HG03045 (cell line): ENCODE results near the gene LRFN2.

Experiments
- ATAC-seq: cut with Tn5 transposase; IDR thresholded peaks from one replicate; pipeline ENCODE4 v1.9.1; 2021; ENCODE audit warnings: mild to moderate bottlenecking, moderate library complexity; ENCODE audit not compliant: unreplicated experiment

LRFN2 gene

DNA sequence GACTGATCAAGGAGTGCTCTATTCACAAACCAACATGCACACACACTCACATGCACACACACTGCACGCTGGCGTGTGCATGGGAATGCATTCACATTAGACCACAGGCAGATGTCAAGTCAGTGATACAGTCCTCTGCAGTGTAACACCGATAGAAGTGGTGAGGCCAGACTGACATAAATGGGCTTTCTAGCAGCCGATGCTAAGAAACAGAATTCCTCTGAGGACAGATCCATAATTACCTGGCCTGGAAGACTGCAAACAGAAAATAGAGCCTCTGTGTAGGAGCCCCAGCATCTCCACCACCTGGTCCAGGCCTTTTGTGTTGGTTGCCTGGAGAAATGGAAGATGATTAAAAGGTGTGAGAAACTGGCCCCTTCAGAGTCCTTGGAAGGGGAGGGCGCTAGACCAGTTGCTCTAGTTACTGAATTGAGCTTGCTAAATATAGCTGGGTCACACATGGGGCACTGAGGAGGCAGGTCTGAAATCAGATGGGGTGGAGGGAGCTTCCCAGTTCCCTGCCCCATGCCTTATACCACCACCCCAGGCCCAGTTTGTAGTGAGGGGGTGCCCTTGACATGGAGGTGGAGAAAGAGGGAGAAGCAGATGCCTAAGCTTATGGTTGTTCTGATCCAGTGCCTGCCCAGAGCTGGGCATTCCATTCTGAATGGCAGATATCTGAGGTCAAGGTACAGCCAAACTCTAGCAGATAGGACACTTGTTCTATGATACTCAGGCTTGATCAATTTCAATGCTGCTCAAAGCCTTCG is 233.8 kb downstream of the LRFN2 start:
- no peak for ATAC-seq

DNA sequence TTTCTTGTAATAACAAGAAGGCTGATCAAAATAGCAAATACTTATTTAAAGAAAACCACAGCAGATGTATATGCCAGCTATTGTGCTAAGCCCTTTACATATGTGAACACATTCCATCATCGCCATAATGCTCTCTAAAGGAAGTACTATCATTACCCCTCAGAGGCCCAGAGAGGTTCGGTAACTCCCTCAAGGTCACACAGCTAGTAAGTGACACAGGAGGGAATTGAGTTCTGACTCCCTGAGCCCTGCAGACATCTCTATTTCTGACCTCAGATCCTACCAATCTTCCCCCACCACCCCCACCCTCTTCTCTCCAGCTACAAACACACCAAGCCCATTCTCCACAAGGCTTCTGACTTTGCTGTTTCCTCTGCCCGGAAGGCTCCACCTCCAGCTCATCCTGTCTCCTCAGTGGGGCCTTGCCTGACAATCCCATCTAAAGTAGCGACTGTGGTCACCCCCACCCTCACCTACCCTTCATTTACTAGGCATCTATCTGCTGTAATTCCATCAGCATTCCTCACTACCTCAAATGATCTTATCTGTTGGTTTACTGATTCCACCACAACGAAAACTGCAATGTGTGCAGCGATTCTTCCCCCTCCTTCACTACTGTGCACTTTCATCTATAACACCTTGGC is 234.5 kb downstream of the LRFN2 start:
- ATAC-seq: no peak

DNA sequence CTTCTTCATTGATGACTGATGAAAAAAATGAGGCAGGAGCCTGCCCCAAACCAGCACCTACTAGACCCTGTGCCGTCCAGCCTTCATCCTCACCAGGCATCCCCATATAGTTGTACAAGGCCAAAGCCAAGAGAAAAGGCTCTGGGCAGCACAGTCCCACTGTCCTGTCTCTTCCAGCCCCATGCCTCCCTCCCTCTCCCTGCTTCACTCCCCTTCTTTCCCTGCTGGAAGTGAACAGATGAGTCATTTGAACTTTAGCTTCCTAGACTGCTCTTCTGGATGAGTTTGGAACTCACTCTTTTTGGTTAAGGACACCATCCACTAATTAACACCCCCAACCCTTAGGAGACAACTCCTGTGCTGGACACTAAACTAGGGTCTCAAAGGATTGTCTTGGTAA is 235.2 kb downstream of the LRFN2 start:
- ATAC-seq: no peak

DNA sequence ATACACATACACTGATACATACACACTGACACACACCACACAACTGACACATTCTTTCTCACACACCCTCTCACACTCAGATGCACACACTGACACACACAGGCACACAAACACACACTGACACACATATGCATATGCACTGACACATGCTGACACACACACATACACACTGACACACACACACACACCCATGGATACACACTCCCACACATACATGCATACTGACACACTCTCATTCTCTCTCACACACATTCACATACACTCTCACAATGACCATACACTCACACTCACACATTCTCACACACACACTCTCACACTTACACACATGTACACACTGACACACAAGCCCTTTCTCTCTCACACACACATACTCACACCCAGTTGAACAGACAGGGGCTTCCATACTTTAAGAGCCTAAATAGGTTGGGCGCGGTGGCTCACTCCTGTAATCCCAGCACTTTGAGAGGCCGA is 236.4 kb downstream of the LRFN2 start:
- ATAC-seq: no peak

DNA sequence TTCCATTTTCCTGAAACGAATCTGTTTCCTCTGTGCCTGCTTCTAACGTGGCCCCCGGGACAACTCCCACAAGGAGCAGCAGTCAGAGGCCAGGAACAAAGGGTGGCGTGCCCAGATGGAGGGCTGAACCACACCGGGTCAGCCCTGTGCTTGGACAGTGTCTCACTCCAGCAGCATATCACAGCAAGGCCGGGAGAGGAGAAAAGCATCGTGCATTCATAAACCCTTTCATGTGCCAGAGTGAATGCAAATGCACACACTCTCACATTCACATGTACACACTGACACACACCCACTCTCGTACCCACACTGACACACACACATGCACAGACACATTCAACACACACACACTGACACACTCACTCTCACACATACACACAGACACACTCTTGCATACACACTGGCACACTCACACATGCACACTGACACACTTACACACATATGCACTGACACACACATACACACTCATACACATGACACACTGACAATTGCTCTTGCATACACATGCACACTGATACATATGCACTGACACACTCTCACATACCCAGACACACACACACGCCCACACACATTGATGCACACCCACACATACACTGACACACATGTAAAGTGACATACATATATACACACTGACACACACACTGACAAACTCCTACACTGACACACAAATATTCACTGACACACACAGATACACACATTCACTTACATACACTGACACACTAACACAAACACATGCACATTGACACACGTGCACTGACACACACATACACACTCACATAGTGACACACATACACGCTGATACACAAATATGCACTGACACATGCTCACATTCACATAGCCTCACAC is 237.0 kb downstream of the LRFN2 start:
- no peak for ATAC-seq

DNA sequence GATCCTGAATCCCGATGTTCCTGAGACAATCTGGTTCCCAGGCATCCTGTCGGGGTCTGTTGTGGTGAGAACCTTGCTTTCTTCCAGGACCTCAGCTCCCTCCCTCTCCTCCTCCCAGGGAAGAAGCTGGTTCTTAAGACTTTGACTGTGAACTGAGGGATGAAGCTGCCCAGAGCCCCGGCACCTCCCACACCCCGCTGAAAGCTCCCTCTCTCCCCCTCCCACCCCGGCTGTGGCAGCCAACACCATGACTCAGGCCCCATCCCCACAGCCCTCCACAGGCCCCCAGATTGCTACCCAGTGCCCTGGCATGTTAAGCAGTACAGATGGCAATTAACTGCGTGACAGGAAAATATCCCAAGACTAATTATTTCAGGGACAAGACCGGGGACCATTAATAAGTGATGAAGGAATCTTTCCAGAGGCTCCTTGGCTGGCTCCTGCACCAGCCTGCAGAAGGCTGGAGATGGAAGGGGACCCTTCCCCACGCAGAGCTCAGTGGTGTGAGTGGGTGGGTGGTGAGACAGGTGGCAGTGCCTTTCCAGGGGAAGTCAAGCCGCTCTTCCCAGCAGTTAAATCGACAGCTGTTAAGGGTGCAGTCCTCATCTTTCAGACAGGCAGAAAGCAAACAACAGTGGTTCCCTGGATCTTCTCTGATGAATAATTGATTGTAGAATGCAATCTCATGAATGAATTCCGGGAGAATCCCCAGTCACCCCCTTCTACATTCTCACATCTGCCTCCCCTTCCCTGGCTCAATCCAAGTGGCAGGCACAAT is 237.9 kb downstream of the LRFN2 start:
- ATAC-seq: no peak

DNA sequence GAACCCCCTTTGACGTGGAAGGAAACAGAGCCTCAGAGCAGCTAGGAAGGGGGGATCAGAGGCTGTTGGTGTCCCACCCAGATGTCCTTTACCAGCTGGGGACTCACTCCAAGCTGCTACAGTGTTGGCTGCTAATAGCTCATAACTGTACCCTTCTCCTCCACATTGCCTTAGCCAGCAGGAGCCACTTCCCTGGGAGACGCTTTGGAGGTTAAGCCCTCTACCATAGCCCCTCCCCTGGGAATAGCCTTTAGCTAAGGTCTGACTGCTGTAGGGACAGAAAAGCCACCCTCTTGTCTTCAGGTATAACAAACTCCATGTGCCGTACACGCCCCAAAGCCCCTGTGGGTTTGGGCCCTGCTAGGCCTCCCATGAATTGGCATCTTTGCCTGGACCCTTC is 238.6 kb downstream of the LRFN2 start:
- no peak for ATAC-seq

DNA sequence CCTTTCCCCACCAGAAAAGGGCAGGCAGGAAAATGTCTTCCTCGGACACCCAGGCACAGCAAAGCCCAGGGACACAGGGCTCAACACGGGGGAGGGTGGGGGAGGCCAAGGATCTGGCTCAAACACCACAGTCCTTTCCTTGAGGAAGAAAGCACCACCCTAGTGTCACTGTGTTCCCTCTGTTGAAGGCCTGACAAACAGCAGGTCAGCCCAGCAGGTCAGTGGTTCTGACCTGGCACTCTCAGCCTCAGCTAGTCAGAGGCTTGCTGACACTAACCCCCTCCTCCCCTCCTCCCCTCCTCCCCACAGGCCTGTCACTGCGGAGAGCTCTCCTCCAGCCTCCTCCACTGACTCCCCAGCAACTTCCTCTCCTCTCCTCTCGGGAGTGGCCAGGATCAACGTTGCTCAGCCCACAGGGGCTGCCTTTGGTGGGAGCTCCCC is 239.6 kb downstream of the LRFN2 start:
- ATAC-seq: no peak

DNA sequence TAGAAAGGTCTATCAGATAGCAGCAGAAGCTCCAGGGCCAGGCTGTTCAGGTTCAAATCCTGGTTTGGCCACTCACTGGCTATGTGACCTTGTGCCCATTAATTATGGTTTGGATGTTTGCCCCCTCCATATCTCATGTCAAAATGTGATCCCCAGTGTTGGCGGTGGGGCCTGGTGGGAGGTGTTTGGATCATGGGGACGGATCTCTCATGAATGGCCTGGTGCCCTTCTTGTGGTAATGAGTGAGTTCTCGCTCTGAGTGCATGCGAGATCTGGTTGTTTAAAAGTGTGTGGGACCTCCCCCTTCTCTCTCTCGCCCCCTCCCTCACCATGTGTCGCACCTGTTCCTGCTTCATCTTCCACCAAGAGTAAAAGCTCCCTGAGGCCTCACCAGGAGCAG is 240.9 kb downstream of the LRFN2 start:
- no peak for ATAC-seq

DNA sequence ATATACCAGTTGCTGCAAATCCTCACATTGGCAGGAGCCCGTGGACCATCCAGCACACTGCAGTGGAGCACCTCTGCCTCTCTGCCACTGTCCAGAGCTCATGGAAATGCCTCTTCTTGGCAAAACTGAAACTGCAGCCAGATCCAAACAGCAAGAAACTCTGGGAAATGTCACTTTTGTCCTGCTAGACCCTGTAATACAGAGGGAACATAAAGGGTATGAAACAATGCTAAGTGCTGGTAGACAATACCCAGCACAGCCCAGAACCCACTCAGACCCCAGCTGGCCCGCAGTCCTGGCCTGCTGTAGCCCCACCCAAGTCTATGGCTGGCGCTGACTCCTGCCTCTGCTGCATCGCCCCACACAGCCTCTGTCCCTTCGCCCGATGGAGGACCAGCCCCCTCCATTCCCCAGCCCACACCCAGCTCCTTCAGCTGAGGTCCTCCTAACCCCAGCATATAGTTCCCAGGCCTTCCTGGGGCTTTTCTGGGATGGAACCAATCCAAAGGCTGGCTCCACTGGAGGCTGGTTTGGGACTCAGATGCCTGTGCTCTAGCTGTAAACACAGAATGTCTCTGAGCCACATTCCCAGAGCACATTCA is 242.5 kb downstream of the LRFN2 start:
- no peak for ATAC-seq

DNA sequence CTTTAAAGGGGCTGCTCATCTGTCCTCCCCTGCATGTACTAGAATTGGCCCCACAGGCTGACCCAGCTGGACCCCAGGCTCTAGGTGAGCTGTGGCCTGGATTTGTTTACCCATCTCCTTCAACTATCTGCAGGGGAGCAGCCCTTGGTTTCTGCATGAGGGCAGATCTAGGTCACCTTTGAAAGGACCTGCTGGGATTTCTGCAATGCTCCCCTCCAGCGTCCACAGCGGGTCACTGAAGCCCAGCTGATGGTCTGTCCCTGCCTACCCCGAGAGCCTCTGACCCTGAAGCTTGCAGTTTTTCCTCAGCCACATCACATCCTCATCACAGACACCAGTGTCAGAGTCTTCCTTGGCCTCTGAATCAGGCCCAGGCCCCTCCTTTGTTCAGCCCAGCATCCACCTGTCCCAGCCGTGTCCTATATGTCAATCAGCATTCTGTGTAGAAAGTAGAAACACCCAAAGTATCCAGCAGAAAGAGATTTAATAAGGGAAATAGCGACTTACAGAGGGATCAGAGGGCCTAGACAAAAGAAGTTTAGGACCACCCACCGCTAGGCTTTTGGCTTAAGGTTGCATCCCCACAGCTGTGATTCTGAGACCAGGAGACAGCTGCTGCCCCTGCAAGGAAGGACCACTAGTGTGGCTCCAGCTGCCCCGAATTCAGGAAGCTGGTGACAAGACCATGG is 243.1 kb downstream of the LRFN2 start:
- ATAC-seq: no peak

DNA sequence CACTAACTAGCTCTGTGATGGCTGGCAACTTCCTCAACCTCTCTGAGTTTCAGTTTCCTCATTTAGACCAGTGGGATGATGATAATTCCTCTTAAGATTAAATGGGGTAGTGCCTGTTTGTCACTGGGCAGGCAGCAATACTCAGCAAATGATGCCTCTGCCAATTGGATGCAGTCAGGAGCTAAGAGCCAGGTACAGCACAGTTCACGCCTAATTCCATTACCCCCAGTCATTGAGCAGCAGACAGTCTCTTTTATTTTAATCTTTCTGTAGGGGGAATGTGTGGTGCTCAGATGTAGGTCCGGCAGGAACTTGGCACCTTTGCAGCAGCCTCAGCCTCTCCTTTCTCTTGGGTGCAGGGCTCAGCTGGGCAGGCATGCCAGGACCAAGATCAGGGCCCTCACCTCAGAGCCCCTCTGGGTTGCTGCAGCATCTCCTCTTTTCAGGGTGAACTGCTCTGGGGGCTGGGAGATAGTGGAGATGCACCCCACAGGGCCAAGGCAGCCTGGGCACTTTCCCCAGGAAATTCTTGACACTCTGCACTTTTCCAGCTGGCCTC is 243.8 kb downstream of the LRFN2 start:
- ATAC-seq: no peak

DNA sequence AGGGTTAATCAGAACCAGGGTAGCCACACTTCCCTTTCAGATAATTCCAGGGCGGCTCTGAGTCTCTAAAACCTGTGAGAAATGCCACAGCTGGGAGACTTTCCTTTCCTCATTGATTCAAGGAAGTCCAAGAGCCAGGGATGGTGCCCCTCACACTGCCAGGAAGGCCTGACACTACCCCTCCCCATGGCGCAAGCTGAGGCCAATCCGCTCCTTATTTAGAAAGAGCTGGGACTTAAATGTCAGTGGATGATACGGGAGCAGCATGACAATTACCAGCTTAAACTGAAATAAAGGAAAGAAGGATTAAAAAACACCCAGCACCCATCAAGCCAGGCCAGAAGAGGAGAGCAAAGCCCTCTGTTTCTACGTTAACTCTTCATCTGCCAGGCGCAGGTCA is 244.4 kb downstream of the LRFN2 start:
- no peak for ATAC-seq

DNA sequence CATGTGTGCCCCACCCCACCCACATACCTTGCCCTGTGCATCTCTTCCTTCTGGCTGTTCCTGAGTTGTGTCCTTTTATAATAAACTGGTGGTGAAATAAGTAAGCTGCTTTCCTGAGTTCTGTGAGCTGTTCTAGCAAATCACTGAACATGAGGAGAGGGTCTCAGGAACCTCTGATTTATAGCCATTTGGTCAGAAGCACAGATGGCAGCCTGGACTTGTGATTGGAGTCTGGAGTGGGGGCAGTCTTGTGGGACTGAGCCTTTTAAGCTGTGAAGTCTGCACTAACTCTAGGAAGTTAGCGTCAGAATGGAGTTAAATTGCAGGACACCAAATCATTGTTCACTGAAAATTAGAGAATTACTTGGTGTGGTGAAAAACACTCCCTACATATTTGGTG is 245.4 kb downstream of the LRFN2 start:
- ATAC-seq: no peak
